Stimulated activated CD4-positive, alpha-beta T cell treated with anti-CD3 and anti-CD28 coated beads, Interleukin-15, amount 100 ng/mL, for 24 hours (primary cell): ENCODE data around the gene NACA.
"Not testable (repeated sequence)": the region's sequence is repeated elsewhere in the genome, so short reads cannot be mapped to it uniquely, and the experiment has no call there.

ENCODE experiments used
- DNase-seq: peaks from one replicate; pipeline ENCODE4 v3.0.0-alpha.2; 2020

Gene NACA

DNA sequence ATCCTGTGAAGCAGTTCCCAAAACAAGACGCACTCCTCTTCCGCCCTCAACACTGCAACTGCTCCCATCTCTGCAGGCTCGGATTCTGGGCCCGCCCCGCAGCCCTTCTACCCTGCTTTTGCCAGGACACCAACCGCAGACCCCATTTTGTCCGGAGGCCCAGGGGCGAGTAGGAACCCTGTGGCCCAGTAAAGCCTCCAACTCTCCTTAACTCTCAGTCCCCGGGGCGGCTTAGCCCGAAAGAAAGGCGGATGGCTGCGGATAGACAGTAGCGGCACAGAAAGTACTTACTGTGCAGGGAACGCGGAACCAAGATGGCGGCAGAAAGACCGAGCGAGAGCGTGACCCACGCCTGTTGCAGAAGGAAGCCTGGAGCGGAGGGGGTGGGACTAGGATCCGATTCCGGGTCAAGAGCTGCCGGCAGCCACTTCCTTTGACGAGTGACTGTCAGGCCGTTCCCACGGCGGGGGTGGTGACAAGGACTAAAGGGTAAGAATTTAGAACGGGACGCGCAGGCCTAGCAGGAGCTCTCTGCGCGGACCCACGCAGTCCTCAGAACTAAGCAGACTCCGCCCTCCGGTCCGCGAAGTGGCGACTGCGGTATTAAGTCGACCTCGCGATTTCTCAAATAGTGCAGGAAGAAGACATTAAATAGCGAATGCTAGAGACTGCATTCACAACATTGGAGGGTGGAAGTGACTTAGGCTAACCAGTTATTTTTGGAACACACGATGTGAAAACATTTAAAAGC lies at the start of gene NACA:
Gene NACA (minus strand): TSS at position 328 of the 751 bp plus-strand sequence. CDS start 778 bp downstream, outside the sequence.
- peak; percentile 100 for DNase-seq

DNA sequence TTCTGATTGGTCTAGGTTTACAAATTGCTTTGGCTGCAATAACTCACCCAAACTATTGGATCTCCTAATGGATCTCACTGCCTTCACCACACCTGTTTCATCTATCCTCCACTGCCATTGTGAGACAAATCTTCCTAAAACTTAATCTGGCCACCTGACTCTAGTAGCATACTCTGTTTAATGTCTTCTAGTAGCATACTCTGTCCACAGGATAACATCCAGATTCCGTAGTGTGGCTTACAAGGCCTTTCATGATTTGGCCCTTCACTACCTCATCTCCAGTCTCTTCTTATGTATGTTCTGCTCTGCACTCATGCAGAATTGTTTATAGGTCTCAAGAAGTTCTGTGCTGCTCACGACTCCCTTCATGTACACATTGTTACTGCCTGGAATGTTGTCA lies 48.0 kb upstream of the NACA start:
- no peak for DNase-seq

DNA sequence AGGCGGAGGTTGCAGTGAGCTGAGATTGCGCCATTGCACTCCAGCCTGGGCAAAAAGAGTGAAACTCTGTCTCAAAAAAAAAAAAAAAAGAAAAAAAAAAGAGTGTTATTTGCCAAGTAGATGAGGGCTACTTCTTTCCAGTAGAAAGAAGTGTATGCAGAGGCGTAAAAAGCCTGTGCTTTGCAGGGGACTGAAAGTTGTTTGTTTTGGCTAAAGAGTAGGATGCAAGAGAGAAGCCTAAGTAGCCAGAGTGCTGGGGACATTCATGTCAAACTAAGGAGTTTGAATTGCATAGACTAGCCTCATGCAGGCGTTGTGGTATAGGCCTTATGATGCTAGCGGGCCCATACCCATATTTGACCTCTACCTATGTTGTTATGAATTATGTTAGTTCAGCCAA lies 47.5 kb upstream of the NACA start:
- DNase-seq, result no peak

DNA sequence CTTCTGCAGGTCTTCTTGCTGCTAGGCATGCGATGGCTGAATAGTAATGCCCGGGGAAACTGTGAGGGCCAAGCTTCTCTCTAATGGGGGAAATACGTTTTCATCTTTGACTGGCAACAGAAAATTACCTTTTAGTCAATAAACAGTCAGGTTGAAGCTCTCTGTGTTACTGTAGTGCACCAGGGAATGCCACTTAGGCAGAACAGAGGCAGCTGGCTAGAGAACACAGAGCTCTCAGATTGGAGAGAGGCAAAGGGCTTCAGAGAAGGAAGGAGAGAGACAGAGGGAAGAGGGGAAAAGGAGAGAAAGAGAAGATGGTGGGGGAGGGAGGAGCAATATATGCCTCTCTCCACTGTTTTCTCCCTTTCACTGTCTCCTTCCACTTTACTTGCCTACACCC lies 44.8 kb upstream of the NACA start:
- DNase-seq, result no peak

DNA sequence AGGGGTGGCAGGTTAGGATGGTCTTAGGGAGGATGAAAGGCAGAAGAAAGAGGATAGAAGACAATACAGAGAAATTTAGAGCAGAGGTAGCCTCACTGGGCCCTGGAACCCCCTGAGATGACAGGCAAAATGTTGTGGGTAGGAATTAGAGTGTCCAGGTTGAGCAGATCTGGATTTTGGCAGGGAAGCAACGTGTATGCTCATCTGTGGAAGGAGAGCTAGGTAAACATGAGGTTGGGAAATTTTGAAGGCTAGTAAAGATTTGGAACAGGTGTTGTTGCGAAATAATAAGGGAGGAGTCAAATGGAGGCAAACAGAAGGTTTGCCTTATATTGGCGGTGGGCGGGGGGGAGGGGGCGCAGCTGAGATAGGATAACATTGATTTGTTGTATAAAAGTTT lies 43.3 kb upstream of the NACA start:
- no peak for DNase-seq

DNA sequence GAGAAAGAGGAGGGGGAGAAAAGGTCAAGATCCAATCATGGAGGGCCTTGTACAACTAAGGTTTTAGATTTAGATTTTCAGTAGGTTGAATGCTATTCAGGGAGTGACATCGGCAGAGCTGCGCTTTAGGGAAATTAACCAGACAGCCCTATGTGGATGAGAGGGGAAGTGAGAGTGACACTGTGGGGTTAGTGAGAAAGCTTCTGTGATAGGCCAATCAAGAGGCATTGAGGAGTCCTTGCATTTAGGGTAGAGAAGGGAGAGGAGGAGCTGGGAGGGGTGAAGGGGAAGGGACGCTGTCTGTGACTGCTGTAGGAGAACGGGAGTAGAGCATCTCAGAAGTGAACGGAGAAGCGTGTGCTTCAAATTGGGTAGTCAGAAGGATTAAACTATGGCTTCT lies 41.4 kb upstream of the NACA start:
- DNase-seq, result no peak

DNA sequence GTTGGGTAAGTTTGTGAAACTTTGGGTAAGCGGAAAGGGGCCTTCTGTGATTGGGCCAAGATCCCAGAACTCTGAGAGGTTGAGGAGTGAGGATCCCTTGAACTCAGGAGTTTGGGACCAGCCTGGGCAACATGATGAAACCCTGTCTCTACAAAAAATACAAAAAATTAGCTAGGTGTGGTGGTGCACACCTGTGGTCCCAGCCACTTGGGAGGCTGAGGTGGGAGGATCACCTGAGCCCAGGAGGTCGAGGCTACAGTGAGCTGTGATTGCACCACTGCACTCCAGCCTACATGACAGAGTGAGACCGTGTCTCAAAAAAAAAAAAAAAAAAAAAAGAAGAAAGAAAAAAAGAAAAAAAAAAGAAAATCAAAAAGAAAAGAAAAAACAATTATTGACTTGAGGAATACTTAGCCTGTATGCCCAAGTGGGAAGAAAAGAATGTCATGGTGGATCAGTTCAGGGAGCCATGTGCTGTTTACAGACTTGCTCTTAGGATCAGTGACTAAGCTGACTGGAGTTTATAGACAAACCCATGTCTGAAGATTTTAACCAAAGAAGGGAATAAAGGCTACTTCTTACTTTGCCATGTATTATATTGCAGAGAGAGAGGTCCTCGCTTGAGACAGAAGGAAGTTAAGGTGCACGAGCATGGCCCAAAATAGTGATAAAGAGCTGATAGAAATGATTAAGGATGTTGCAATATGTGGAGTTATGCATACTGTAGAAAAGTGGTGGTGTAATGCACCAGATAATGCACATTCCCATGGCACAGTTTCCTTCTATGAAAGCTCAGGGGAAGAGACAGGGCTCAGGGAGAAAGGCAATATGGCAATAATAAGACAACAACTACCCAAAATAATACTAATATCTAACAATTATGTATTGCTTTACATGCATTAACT lies 38.9 kb upstream of the NACA start:
- DNase-seq, result no peak

DNA sequence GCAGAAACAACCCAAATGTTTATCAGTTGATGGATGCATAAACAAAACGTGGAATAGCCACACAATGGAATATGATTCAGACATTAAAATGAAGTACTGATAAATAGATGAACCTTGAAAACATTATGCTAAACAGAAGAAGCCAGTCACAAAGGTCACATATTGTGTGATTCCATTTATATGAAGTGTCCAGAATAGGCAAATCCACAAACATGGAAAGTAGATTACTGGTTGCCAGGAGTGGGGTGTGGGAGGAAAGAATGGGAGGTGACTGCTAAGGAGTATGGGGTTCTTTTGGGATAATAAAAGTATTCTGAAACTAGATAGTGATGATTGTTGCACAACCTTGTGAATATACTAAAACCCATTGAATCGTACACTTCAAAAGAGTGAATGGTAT lies 36.7 kb upstream of the NACA start:
- DNase-seq, result no peak

DNA sequence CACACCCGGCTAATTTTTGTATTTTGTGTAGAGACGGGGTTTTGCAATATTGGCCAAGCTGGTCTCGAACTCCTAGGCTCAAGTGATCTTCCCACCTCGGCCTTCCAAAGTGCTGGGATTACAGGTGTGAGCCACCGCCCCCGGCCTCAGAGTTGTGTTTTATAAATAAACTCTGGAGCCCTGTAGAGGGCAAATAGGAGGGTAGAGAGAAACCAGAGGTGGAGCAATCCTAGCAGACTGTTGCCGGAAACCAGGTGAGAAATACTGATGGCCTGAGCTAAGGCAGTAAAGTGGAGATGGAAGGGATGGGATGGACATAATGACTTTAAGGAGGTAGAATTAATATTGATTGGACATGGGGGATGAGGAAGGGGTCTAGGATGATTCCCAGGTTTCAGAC lies 35.4 kb upstream of the NACA start:
- DNase-seq, result no peak

DNA sequence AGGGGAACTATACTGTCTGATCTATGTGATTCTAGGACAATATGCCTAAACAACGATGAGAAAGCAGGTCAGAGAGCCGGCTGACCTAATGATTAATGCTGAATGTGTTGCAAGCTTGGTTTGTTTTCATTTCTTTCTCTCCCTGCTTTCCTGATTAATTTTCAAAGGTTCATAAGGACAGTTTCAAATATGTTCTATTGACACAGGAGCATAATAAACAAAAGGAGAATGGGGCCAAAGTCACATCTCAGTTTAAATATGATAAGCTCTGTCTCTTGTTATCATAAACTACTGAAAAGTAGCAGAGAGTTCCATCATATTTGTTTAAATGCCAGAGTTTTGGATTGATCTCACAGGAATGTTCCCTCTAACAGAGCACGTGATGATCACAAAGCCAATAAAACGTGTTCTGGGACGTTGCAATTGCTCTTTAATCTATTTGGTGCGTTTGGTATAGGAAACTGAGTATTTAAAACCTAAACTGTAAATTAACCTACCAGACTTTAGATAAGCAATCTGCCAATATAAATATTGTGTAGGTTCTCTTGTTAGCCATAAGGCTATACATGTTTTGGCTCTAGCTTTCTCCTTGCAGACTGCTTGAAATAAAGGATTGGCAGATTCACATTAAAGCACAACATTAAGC lies 34.3 kb upstream of the NACA start:
- DNase-seq, result no peak

DNA sequence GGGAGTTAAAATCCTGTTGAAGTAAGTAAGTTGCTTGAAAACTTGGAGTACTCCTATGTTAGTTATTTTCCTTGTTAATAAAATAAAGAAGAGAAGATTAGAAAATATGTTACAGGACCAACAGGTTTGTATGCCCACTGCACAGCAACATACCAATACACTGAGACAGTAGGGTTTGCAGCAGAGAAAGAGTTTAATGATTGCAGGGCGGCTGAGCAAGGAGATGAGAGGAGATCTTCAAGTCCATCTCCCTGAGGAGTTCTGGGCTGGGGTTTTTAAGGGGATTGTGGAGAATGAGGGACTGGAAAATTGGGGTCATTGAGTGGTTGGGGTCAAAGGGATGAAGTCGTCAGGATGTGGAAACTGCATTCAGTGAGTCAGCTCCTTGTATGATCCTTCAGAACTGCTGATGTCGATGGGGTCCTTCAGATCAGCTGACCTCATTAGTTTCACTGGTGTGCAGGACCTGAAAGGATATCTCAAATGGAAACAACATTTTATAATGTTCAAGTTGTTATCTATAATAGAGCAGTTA lies 33.7 kb upstream of the NACA start:
- DNase-seq, result no peak

DNA sequence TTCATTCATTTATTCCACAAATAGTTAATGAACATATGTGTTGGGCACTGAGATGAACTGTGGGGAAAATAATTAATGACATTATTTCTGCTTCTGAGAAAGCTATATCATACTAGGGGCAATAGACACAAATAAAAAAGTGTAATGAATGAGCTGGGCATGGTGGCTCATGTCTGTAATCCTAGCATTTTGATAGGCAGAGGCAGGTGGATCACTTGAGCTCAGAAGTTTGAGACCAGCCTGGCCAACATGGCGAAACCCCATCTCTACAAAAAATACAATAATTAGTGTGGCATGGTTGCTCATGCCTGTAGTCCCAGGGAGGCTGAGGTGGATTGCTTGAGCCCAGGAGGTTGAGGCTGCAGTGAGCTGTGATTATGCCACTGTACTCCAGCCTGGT lies 32.9 kb upstream of the NACA start:
- not testable (repeated sequence) for DNase-seq

DNA sequence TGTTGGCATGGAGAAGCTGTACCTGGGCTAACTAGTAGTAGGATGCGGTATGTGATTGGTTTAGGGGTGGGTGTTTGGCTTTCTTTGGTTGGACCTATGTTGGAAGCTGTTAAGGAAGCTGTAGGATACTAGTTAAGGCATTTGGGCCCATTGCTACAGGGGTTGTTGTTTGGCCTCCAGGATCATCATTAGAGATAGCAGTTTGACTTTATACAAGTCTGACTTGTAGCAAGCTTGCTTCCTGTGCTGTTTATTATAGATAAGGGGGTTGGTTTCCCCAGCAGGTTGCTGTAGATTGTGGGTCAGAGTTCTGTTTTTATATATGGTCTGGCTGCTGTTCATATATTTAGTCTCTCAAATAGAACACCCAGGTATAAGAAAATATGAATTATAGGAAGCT lies 28.5 kb upstream of the NACA start:
- no peak for DNase-seq

DNA sequence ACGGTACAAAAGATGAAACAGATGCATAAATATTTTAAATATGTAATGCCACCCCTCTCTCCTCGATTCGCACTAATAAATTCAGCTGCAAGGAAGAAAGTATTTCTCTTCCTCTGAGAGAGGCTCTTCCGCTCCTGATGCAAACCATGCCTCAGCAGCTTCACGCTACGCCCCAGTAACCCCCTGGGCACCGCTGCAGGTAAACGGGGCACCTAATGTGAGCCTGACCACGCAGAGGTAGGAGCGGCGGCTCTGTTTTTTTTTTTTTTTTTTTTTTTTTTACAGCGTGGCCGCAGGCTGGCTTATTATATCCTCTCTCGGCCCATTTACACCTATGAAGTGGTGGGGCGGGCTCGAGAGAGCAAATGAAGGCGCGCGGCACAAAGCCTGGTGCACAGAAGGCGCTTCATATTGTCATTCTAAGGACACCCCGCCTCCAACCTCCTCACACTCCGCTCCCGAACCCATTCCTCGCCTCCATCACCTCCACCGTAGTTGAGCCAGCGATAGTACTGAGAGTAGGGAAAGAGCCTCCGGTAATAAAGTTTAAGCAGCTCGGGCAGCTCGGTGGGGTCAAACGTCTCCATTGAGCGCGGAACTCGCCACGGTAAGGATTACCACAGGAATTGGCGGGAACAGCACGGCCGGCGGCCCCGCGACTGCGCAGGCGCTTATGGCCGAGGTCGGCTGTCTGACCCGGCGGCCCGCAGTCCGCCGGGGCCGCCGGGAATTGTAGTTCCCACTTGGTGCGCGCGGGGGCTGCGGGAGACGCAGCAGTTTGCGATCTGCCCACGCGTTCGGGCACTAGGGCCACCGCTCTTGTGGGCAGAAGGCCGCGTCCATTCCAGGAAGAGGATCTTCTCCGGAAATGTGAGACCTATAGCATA lies 26.9 kb upstream of the NACA start, which contains the start of gene PRIM1:
Gene PRIM1 (minus strand): TSS at position 612 of the 887 bp plus-strand sequence. CDS start 25 bp downstream, at position 587.
- DNase-seq, result peak; percentile 95

DNA sequence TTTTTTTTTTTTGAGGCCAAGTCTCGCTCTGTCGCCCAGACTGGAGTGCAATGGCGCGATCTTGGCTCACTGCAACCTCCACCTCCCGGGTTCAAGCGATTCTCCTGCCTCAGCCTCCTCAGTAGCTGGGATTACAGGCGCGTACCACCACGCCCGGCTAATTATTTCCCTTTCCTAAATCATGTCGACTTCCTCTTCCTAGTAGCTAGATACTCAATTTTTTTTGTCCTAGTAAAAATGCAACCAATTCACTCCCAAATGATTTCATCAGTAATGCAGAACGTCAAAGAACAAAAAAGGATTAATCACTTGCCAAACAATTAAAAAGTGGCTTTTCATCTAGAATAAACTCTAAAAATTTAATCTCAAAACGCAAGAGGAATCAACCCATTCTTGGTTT lies 25.5 kb upstream of the NACA start:
- not testable (repeated sequence) for DNase-seq

DNA sequence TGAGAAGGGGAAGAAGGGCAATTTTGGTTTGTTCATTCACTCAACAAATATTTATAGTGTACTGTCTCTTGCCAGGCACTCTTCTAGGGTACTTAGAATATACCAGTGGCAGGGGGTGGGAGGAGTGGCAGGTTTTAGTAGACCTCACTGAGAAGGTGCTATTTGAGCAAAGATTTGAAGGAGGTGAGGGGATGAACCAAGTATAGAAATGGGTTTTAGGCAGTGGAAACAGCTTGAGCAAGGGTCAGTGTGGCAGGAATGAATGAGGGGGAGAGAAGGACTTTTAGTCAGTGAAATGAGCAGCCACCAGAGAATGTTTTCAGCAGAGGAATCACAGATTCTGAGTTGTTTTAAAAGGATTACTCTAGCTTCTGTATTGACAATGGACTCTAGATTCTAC lies 24.8 kb upstream of the NACA start:
- no peak for DNase-seq

DNA sequence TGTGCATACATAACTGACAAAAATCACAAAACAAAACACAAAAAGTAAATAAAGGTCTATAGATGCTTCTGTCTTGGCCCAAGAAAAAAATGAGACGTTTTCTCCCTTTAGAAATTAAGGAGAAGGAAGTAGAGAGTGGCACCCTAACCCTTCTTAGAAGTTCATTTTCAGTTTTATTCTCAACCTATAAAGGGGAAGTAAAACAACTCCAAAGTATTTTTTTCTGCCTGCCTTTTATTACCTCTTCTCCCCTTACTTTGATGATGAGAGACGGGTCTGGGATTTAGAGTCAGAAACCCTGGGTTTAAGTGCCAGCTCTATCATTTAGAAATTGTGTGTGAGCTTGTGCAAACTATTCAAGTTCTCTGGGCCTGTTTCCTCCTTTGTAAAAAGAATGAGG lies 24.3 kb upstream of the NACA start:
- no peak for DNase-seq

DNA sequence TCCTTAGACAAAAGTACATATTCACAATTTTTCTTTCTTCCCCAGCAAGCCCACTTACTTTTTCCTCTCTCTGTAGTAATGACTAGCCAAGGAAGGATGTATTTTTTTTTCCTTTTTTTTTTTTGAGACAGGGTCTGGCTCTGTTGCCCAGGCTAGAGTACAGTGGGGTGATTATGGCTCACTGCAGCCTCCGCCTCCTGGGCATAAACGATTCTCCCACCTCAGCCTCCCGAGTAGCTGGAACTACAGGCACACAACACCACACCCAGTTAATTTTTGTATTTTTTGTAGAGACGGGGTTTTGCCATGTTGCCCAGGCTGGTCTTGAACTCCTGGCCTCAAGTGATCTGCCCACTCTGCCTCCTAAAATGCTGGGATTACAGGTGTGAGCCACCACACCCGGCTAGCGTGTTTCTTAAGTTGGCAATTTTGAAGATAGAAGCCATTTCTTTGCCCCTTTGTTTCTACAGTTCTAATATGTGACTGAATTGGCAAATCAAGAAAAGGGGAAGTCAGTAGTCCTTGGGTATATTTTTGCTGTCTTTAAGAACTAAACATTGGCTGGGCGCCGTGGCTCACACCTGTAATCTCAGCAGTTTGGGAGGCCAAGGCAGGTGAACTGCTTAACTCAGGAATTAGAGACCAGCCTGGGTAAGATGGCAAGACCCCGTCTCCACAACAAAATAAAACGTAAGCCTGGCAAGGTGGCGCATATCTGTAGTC lies 3.2 kb upstream of the NACA start:
- no peak for DNase-seq

DNA sequence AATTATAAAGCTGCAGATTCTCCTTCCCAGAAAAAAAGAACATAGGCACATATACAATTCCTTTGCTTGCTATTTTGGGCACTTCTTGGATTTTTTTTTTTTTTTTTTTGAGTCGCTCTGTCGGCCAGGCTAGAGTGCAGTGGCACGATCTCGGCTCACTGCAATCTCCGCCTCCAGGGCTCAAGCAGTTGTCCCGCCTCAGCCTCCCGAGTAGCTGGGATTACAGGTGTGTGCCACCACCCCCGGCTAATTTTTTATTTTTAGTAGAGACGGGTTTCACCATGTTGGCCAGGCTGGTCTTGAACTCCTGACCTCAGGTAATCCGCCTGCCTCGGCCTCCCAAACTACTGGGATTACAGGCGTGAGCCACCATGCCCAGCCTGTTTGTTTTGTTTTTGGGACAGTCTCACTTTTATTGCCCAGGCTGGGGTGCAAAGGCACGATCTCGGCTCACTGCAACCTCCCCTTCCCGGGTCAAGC lies 1.1 kb upstream of the NACA start:
- not testable (repeated sequence) for DNase-seq

DNA sequence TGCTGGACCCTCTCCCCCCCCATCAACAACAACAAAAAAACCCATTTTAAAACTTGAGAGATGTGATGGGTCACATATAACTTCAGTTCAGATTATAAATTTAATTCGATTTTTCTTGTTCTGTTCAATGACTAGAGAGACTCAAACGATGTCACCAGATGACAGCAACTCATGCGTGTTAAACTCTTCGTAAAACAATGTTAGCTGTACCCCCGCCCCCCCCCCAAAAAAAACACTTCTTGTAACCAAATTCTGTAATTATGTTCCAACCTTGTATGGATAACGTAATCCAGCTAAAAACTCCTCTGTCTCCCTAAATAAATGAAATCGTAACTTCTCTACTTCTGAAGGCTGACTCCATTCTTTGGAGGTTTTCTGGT lies 614 bp upstream of the NACA start:
- no peak for DNase-seq

DNA sequence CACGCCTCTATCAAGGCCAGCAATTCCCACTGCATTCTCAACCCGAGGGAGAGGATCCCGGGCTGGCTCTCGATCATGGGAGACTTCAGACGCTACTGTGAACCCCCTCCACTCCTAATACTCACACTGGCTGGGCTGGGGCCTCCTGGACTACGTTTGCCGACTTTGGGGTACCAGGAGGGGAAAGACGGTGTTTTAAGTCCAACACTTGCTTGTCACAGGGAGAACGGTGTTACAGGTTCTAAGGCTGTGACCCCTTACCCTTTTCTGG lies 463 bp downstream of the NACA start:
- DNase-seq, result no peak
